A549 (cell line): Measurements from ENCODE around the gene DPPA2. TPM values are rescaled to one million over a fixed set of nuclear protein-coding genes. Genes with fewer than 3 reads are reported as not detected.
A peak's percentile ranks its signal among the peaks of the same experiment; 100 is the strongest.

ENCODE experiments used
- ATAC-seq, 2 experiments: fragments of 200-7000 bp in 1 of 2; fragments of >200 bp in 1 of 2; cut with Nextera tagmentation in 1 of 2; cut with Tn5 transposase in 1 of 2; 3 replicates each; pipeline versions ENCODE4 v1.8.0 to v1.9.1; 2018 to 2020; ENCODE audit warnings: mild to moderate bottlenecking in 1 of 2, moderate library complexity in 1 of 2
- CTCF ChIA-PET: fragments of 300-600 bp; sonication (Branson Sonifier 250); formaldehyde crosslinking; extraction: SDS; loops from one replicate; lab custom pipeline; 2021; ENCODE audit warnings: antibody characterized with exemption, inconsistent platforms; lab: Yijun Ruan, JAX
- POLR2A ChIA-PET: fragments of 350-600 bp; formaldehyde crosslinking; extraction: SDS; loops from one replicate; lab custom pipeline; 2021; ENCODE audit warnings: antibody characterized with exemption, inconsistent platforms; lab: Yijun Ruan, JAX
- DNase-seq, 2 experiments: peaks; one replicate each; pipeline versions ENCODE4 v3.0.0 to v3.0.0-alpha.2; 2011 to 2016; ENCODE audit warnings: low read depth in 1 of 2, low spot score in 1 of 2
- FAIRE-seq: peaks from 2 replicates; lab custom pipeline; 2011; peaks lifted over from hg19 to GRCh38; lab: Jason Lieb, UNC
- H3K27ac ChIP-seq, 2 experiments: fragments of >200 bp; sonication (Bioruptor Twin); formaldehyde crosslinking; 3 replicates each; pipeline ENCODE4 v1.5.1; 2016 to 2017
- H3K4me1 ChIP-seq: fragments of >200 bp; sonication (Bioruptor Twin); formaldehyde crosslinking; 3 replicates; pipeline ENCODE4 v1.6.1; 2016
- H3K4me2 ChIP-seq: fragments of >200 bp; sonication (Bioruptor Twin); formaldehyde crosslinking; 3 replicates; pipeline ENCODE4 v1.6.1; 2016
- H3K4me3 ChIP-seq: fragments of >200 bp; sonication (Bioruptor Twin); formaldehyde crosslinking; 3 replicates; pipeline ENCODE4 v1.5.1; 2016
- H3K9me3 ChIP-seq: fragments of >200 bp; sonication (Bioruptor Twin); formaldehyde crosslinking; 3 replicates; pipeline ENCODE4 v1.6.1; 2016
- BCL3 ChIP-seq: fragments of >200 bp; sonication (Bioruptor Twin); formaldehyde crosslinking; IDR thresholded peaks from 3 replicates; pipeline ENCODE4 v1.6.1; 2016
- BHLHE40 ChIP-seq: IDR thresholded peaks from 2 replicates; pipeline ENCODE4 v1.6.1; 2012; ENCODE audit warnings: low read depth, low read length, inconsistent platforms
- CHD4 ChIP-seq: fragments of 200-600 bp; sonication (generic); IDR thresholded peaks from 2 replicates; pipeline ENCODE4 v1.6.1; 2016; ENCODE audit warnings: antibody characterized with exemption, mild to moderate bottlenecking, borderline replicate concordance
- EHF ChIP-seq: fragments of 250-450 bp; sonication (Bioruptor Pico); IDR thresholded peaks from 2 replicates; pipeline ENCODE4 v1.5.0; 2020; ENCODE audit warnings: mild to moderate bottlenecking
- ELK1 ChIP-seq: fragments of 150-350 bp; IDR thresholded peaks from 2 replicates; pipeline ENCODE4 v1.6.1; 2014; ENCODE audit warnings: low read depth, mild to moderate bottlenecking, low read length
- FOSB ChIP-seq: fragments of 250-450 bp; sonication (Bioruptor Pico); IDR thresholded peaks from 2 replicates; pipeline ENCODE4 v1.5.0; 2020; ENCODE audit warnings: mild to moderate bottlenecking, moderate library complexity
- GATA3 ChIP-seq: IDR thresholded peaks from 2 replicates; pipeline ENCODE4 v1.6.1; 2012; ENCODE audit warnings: borderline replicate concordance
- HDAC2 ChIP-seq: fragments of 200-600 bp; sonication (generic); IDR thresholded peaks from 2 replicates; pipeline ENCODE4 v1.6.1; 2016
- HOXB13 ChIP-seq: fragments of 250-450 bp; sonication (Bioruptor Pico); IDR thresholded peaks from 2 replicates; pipeline ENCODE4 v1.5.0; 2020; ENCODE audit warnings: low read depth, mild to moderate bottlenecking, moderate library complexity
- KDM1A ChIP-seq: fragments of 200-600 bp; sonication (generic); IDR thresholded peaks from 2 replicates; pipeline ENCODE4 v1.6.1; 2016; ENCODE audit warnings: low read depth, mild to moderate bottlenecking
- KDM5A ChIP-seq: fragments of 200-600 bp; sonication (generic); IDR thresholded peaks from 2 replicates; pipeline ENCODE4 v1.6.1; 2016; ENCODE audit warnings: antibody characterized with exemption, mild to moderate bottlenecking
- MAFK ChIP-seq: fragments of 450-650 bp; IDR thresholded peaks from 2 replicates; pipeline ENCODE4 v1.6.1; 2014; ENCODE audit not compliant: partially characterized antibody
- MAX ChIP-seq: IDR thresholded peaks from 2 replicates; pipeline ENCODE4 v1.6.1; 2012
- PBX3 ChIP-seq: IDR thresholded peaks from 2 replicates; pipeline ENCODE4 v1.6.1; 2012
- POLR2AphosphoS2 ChIP-seq: conservative IDR thresholded peaks from 2 replicates; pipeline ENCODE4 v1.6.1; 2012; ENCODE audit warnings: low read length, improper control_type of control experiment, inconsistent platforms
- RARB ChIP-seq: fragments of 250-450 bp; sonication (Bioruptor Pico); IDR thresholded peaks from 2 replicates; pipeline ENCODE4 v1.8.0; 2021; ENCODE audit warnings: mild to moderate bottlenecking, moderate library complexity
- RCOR1 ChIP-seq: fragments of 150-350 bp; IDR thresholded peaks from 2 replicates; pipeline ENCODE4 v1.6.1; 2014; ENCODE audit warnings: antibody characterized with exemption, low read length, low read depth
- REST ChIP-seq: fragments of 200-600 bp; sonication (generic); IDR thresholded peaks from 2 replicates; pipeline ENCODE4 v1.6.1; 2016; ENCODE audit warnings: antibody characterized with exemption, mild to moderate bottlenecking, moderate library complexity
- RFX5 ChIP-seq: fragments of 450-650 bp; IDR thresholded peaks from 2 replicates; pipeline ENCODE4 v1.7.1; 2014; ENCODE audit warnings: antibody characterized with exemption, mild to moderate bottlenecking, moderate library complexity
- SMC3 ChIP-seq: fragments of >200 bp; sonication (Bioruptor Twin); formaldehyde crosslinking; IDR thresholded peaks from 3 replicates; pipeline ENCODE4 v1.6.1; 2018; ENCODE audit warnings: inconsistent platforms
- SREBF2 ChIP-seq: fragments of 450-650 bp; IDR thresholded peaks from 2 replicates; pipeline ENCODE4 v1.6.1; 2014; ENCODE audit warnings: mild to moderate bottlenecking, moderate library complexity
- TFCP2L1 ChIP-seq: fragments of 250-450 bp; sonication (Bioruptor Pico); IDR thresholded peaks from 2 replicates; pipeline ENCODE4 v1.5.0; 2021; ENCODE audit warnings: mild to moderate bottlenecking
- TP53 ChIP-seq: fragments of 250-450 bp; sonication (Bioruptor Pico); IDR thresholded peaks from 2 replicates; pipeline ENCODE4 v1.5.0; 2021; ENCODE audit warnings: mild to moderate bottlenecking, moderate library complexity
- ZC3H11A ChIP-seq: fragments of 450-650 bp; IDR thresholded peaks from 2 replicates; pipeline ENCODE4 v1.6.1; 2014; ENCODE audit warnings: antibody characterized with exemption, mild to moderate bottlenecking
- ZSCAN20 ChIP-seq: fragments of 250-450 bp; sonication (Bioruptor Pico); IDR thresholded peaks from 2 replicates; pipeline ENCODE4 v1.8.0; 2022; ENCODE audit warnings: mild to moderate bottlenecking, moderate library complexity
- WGBS: methylation state at CpG from one replicate; pipeline ENCODE4 v1.1.6; 2017; ENCODE audit errors: missing lambda C conversion rate; 5-methylcytosine and 5-hydroxymethylcytosine counted together
- polyA plus RNA-seq, 4 experiments: library from polyadenylated mRNA; depleted of rRNA in 3 of 4; stranded (reverse); fragments of >200 nt; fragmentation: RNase III in 1 of 4; extraction: RNeasy Plus Mini Kit Qiagen cat#74134 plus additional on column Dnase treatment in 1 of 4; gene quantifications; 2 replicates in 3 of 4; 3 replicates in 1 of 4; pipeline ENCODE4 v1.2.3, GENCODE V29; 2011 to 2017

DPPA2 gene
- polyA plus RNA-seq, 2 of the 4 experiments (the other 2 are of a cell fraction), result not detected

- Histone ChIP-seq H3K4me3 (no peak overlapping the region), H3K27ac (no peak overlapping the region), H3K9me3 (no peaks in the 10 kb centered on the region), H3K4me2 (peak overlapping the region; percentile 53), H3K4me1 (peaks cover 15% of the 10 kb centered on the region; the same call in 2 of the 3 replicates)
- FAIRE-seq (no peak), DNase-seq (no peak), ATAC-seq (no peak; a peak in 1 of 6 replicates)
- CTCF ChIA-PET, result interaction anchor here (0.6 to 1.7 kb wide), 3 partner anchors 13 to 23 kb away, joined by 3 read pairs; no protein-coding TSS in a partner anchor
- POLR2A ChIA-PET, result no interaction called here
- WGBS, result 35% methylated on average over 5 of the region's 5 CpGs
- no peak for TF ChIP-seq ZC3H11A
- no peak for TF ChIP-seq ELK1
- TF ChIP-seq EHF (CRISPR knock-in tag), result no peak
- TF ChIP-seq BHLHE40, result no peak
- TF ChIP-seq FOSB, result no peak
- no peak for TF ChIP-seq REST
- no peak for TF ChIP-seq GATA3
- no peak for TF ChIP-seq HOXB13 (CRISPR knock-in tag)
- no peak for TF ChIP-seq RFX5
- no peak for TF ChIP-seq KDM5A
Measured at GRCh38 chr3:109339714-109340648, 23.7 kb upstream of the DPPA2 start.

GRCh38 chr3:109339197-109339596, 22.9 kb upstream of the DPPA2 start:
- TF ChIP-seq HDAC2 (no peak), TP53 (CRISPR knock-in tag) (no peak), KDM1A (no peak), MAX (no peak), RCOR1 (no peak), POLR2AphosphoS2 (no peak), ZC3H11A (no peak), RARB (no peak), SREBF2 (no peak), ZSCAN20 (CRISPR knock-in tag) (no peak), EHF (CRISPR knock-in tag) (no peak), CHD4 (no peak), BHLHE40 (no peak), SMC3 (no peak), PBX3 (no peak), REST (no peak), TFCP2L1 (CRISPR knock-in tag) (no peak), MAFK (no peak), BCL3 (no peak)
- TF ChIP-seq, all 56 proteins: peak for 0
- Histone ChIP-seq H3K27ac (0 out of 6 replicates have a peak overlapping the region, but pooled peaks of 1 of the 2 experiments have one; percentile 8), H3K4me1 (peaks cover 15% of the 10 kb centered on the region; the same call in 2 of the 3 replicates), H3K9me3 (no peaks in the 10 kb centered on the region), H3K4me2 (no peak overlapping the region), H3K4me3 (no peak overlapping the region)
- FAIRE-seq (no peak), ATAC-seq (no peak), DNase-seq (no peak)
- POLR2A ChIA-PET, result no interaction called here
- 51% methylated on average over 3 of the region's 3 CpGs for whole genome bisulfite sequencing
- CTCF ChIA-PET, result interaction anchor here (1.1 kb wide), 1 partner anchor 18 kb away, joined by 3 read pairs; no protein-coding TSS in a partner anchor
